ENCODE results near the gene OR6Q1.
A peak's percentile ranks its signal among the peaks of the same experiment; 100 is the strongest.

The OR6Q1 gene

DNA sequence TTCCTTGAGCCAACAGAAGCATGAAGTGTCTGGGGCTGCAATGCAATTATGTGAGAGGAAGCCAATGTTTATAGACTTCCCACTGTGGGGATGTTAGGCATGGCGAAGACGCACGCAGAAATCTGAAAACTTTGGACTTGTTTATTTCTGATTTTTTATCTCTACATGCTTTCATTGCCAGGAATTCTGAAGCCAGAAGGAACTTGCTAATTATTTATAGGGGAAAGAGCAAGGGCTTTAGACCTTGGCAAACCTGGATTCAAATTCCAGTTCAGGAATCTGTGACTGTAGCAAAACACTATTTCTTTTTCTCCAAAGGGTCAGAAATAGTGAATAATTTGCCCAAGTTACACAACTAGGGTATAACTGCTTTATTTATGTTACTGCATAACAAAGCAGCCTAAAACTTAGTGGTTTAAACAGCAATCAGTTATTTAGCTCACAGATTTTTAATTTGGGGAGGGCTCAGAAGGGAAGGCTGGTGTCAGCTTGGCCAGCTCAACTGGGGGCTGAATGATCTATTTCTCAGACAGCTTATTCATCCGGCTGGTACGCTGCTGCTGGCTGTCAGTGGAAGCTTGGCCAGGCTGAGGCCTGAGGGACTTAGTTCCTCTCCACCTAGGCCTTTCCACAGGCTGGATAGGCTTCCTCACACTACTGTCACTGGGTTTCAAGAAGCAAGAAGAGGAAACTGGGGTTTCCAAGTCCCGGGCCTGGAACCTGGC lies 1.9 kb upstream of the OR6Q1 start:
- Mint-ChIP-seq H3K4me1 (no peaks in the 10 kb centered on the region), H3K9me3 (peaks cover 0 to 3% of the 10 kb centered on the region in 2 donors), H3K4me3 (no peak overlapping the region), H3K27ac (no peak overlapping the region), H3K27me3 (peaks cover 7 to 19% of the 10 kb centered on the region in 2 donors), H3K36me3 (no peaks in the 10 kb centered on the region)
- ATAC-seq (replicated peaks) (no peak), DNase-seq (no peak)

DNA sequence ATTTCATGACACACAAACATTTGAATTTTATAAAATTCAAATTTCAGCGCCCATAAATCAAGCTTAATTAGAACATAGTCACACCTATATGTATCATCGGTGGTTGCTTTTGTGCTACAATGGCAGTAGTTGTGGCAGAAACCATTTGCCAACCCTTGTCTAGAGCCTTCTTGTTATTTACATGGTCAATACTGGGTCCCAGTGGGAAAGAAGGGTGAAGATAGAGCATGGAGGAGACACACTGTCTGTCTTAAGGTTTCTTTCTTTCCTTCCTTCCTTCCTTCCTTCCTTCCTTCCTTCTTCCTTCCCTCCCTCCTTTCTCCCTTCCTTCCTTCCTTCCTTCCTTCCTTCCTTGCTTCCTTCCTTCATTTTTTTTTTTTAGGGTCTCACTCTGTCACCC lies 3.7 kb downstream of the OR6Q1 start:
- H3K4me3 Mint-ChIP-seq: no peak overlapping the region
- H3K27me3 Mint-ChIP-seq: peaks cover 0 to 19% of the 10 kb centered on the region in 2 donors
- no peak overlapping the region for H3K27ac Mint-ChIP-seq
- H3K4me1 Mint-ChIP-seq: no peaks in the 10 kb centered on the region
- ATAC-seq (replicated peaks) (no peak), DNase-seq (no peak)
- H3K36me3 Mint-ChIP-seq: no peaks in the 10 kb centered on the region
- peaks cover 9 to 10% of the 10 kb centered on the region in 2 donors for H3K9me3 Mint-ChIP-seq

DNA sequence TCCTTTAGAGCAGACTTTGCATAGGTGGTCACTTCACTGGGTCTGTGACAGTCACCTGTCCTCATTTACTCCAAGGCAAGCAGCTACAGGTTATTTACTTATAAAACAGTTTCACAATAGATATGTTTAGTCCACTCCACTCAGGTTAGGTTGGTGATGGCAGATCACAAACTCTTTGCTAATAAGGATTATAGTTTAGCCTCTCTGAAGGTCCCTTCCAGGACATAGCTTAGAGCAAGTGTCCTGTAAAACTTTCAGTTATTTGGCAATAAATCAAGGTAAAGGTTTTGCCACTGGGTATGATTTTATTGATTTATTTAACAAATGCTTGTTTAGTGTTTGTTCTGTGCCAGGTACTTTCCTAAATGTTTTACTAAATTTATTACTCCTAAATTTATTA lies 8.8 kb downstream of the OR6Q1 start:
- no peak for DNase-seq
- Mint-ChIP-seq H3K27me3 (peaks cover 9 to 15% of the 10 kb centered on the region in 2 donors), H3K4me1 (no peaks in the 10 kb centered on the region), H3K27ac (no peak overlapping the region), H3K9me3 (peaks cover 8 to 12% of the 10 kb centered on the region in 2 donors), H3K36me3 (no peaks in the 10 kb centered on the region), H3K4me3 (no peak overlapping the region)
- no peak for ATAC-seq (replicated peaks)

DNA sequence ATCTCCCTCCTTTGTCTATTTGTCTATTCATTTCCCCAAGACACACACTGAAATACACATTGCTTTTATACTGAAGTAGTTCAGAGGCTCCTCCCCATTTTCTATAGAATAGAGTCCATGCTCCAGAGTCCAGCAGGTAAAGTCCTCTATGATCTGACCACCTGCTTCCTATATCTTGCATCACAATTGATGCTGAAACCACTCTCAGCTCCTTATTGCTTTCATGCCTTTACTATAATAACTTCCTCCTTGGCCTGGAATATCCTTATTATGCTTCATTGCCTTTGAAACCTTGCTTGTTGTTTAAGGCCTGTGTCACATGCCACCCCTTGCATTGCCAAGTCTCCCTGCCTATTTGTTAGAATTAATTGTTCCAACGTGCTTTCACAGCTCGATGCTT lies 12.6 kb downstream of the OR6Q1 start:
- Mint-ChIP-seq H3K4me1 (peaks cover 0 to 1% of the 10 kb centered on the region in 2 donors), H3K27ac (no peak overlapping the region), H3K36me3 (no peaks in the 10 kb centered on the region), H3K27me3 (peaks cover 15 to 28% of the 10 kb centered on the region in 2 donors), H3K9me3 (peaks cover 1 to 4% of the 10 kb centered on the region in 2 donors), H3K4me3 (no peak overlapping the region)
- ATAC-seq (replicated peaks) (no peak), DNase-seq (no peak)

DNA sequence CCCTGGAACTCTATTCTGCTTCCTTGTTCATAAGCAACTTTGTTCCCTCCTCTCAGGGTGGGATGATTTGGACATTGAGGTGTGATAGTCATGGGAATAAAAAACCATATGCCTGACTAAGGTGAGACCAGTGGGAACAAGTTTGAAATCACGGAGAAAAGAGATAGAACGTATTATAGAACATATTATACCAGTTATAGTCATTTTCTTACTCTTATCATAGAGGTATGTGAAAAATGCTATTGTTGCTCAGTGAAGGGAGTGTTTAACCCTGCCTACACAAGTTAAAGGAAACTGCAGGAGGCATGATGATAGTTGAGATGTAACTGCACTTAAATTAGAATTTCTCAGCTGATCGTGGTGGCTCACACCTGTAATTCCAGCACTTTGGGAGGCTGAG lies 15.5 kb downstream of the OR6Q1 start:
- H3K9me3 Mint-ChIP-seq: peaks cover under 1 to 3% of the 10 kb centered on the region in 2 donors
- no peak overlapping the region for H3K27ac Mint-ChIP-seq
- no peak for ATAC-seq (replicated peaks)
- H3K4me1 Mint-ChIP-seq: peaks cover 0 to 1% of the 10 kb centered on the region in 2 donors
- DNase-seq: no peak
- H3K27me3 Mint-ChIP-seq: peaks cover 7 to 20% of the 10 kb centered on the region in 2 donors
- no peak overlapping the region for H3K4me3 Mint-ChIP-seq
- no peaks in the 10 kb centered on the region for H3K36me3 Mint-ChIP-seq

DNA sequence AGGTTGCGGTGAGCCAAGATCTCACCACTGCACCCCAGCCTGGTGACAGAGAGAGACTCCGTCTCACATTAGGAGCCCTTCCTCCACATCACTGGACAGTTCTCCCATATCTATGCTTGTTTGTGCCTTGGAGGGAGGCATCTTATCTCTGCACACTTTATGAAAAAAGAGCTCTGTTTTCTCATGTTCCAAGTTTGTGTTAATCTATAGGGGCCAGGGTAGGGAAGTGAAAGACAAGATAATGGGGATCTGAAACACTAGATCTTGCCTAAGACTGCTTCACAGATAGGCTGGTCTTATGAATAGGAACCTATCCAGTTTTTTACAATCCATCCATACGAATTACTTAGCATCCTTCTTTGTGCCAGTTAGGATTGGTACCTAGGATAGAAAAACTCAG lies 17.1 kb downstream of the OR6Q1 start:
- ATAC-seq (replicated peaks) (peak; percentile 64 to 77), DNase-seq (no peak)
- H3K4me3 Mint-ChIP-seq: no peak overlapping the region
- no peaks in the 10 kb centered on the region for H3K9me3 Mint-ChIP-seq
- H3K27ac Mint-ChIP-seq: no peak overlapping the region
- peaks cover 7 to 17% of the 10 kb centered on the region in 2 donors for H3K27me3 Mint-ChIP-seq
- no peaks in the 10 kb centered on the region for H3K36me3 Mint-ChIP-seq
- H3K4me1 Mint-ChIP-seq: peaks cover 0 to 1% of the 10 kb centered on the region in 2 donors

DNA sequence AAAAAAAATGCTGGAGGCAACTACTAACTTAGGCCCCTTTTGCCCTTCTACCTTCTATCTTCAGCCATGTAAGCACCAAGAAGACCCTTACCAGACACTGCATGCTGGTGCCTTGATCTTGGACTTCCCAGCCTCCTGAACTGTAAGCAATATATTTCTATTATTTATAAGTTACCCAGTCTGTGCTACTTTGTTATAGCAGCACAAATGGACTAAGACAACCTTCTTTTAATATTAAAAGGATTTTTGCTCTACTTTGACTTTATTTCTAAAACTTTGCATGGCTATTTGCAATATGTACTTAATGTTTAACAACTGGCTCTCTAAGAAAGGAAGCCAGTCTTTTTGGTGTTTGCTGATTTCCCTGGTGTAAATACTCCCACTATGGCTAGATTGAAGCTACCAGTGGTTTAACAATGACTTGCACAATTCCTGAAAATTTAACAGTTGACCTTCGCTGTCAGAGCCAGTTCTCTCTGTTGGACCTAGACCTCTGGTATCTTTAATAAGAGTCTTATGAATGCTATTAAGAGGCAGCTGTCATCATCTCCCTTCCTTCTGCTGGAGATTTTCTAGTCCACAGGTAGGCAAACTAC lies 25.2 kb downstream of the OR6Q1 start:
- Mint-ChIP-seq H3K4me3 (no peak overlapping the region), H3K27ac (no peak overlapping the region), H3K36me3 (no peaks in the 10 kb centered on the region), H3K4me1 (no peaks in the 10 kb centered on the region), H3K27me3 (peaks cover 6 to 11% of the 10 kb centered on the region in 2 donors), H3K9me3 (no peaks in the 10 kb centered on the region)
- DNase-seq (no peak), ATAC-seq (replicated peaks) (no peak)

DNA sequence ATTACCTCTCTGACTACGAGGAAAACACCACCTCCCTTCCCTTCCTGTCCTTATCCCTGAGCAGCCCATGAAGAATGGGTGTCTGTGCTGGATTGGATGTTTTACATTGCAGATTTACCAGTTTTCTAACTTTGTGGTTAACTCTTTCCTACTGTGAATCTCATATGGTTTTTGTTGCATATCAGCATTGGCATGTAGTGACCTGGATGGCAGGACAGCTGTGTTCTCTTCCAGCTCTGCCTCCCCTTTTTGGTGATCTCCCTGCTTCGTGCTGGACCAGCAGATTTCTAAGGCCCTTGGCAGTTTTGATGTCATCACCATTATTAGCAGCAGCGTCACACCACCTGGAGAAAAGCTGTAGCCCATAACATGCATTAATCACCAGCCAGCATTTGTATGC lies 26.7 kb downstream of the OR6Q1 start:
- DNase-seq (no peak), ATAC-seq (replicated peaks) (no peak)
- no peak overlapping the region for H3K4me3 Mint-ChIP-seq
- H3K36me3 Mint-ChIP-seq: no peaks in the 10 kb centered on the region
- no peaks in the 10 kb centered on the region for H3K9me3 Mint-ChIP-seq
- H3K4me1 Mint-ChIP-seq: no peaks in the 10 kb centered on the region
- H3K27me3 Mint-ChIP-seq: peaks cover 6 to 14% of the 10 kb centered on the region in 2 donors
- H3K27ac Mint-ChIP-seq: no peak overlapping the region

DNA sequence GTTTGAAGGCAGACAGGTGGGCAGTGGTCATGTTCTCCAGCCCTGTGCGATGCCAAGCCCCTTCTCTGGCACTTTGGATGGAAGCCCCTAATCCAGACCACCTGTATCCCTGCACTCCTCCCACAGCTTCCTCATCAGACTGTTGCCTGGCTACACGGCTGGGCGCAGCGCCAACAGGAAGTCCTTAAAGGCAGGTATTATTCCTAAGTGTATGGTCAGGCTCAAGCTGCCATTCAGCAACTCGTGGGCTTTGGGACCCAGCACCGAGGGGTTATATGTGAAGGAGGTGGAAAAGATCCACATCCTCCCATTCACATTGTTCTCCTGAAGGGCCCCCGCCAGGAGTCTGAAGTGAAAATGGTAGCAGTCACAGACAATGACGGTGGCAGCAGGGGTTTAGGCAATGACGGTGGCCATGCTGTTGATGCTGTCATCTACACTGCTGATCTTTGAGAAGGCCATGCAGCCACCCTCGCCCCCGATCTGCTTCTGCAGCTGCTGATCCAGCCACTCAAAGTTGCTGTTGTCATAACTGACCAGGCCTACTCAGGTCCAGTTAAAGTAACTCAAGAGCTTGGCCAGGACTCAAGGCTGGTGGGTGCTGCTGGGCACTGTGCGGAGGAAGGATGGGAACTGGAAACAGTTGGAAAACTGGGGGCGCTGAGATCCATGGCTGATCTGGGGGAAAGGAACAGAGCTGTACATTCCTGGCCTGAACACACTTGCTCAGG lies 27.7 kb downstream of the OR6Q1 start:
- Mint-ChIP-seq H3K36me3 (no peaks in the 10 kb centered on the region), H3K9me3 (no peaks in the 10 kb centered on the region), H3K4me1 (no peaks in the 10 kb centered on the region), H3K4me3 (no peak overlapping the region), H3K27me3 (peaks cover 6 to 14% of the 10 kb centered on the region in 2 donors), H3K27ac (no peak overlapping the region)
- ATAC-seq (replicated peaks): no peak
- no peak for DNase-seq

DNA sequence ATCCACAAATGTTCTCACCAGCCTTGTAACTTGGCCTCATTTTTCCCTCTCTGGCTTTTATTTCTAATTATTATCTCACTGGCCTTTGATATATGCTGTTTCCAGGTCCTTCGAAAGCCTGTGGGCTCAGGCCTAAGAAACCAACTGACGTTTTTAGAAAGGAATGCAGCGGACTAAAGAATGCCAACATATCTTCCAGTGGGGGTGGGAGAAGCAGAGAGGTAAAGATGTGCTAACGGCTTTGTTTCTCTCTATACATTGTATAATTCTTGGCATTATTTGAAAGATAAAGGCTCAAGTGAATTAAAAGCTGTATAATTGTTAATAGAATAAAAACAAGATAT lies 28.2 kb downstream of the OR6Q1 start:
- no peak for ATAC-seq (replicated peaks)
- no peaks in the 10 kb centered on the region for H3K9me3 Mint-ChIP-seq

DNA sequence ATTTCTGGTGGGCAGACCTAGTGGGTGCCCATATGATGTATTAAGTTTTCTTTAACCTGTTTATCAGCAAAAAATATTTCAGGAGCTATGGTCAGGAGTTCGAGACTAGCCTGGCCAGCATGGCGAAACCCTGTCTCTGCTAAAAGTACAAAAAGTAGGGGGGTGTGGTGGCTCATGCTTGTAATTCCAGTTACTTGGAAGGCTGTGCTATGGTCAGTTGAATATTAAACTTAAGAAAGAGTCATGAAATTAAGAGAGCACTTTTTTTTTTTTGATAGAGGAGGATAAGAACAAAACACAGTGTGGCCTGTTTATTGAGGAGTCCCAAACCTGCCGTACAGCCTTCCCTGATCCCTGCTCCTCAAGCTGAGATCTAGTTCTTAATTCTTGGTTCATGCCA lies 29.8 kb downstream of the OR6Q1 start:
- Mint-ChIP-seq H3K27me3 (peaks cover 6 to 24% of the 10 kb centered on the region in 2 donors), H3K9me3 (no peaks in the 10 kb centered on the region), H3K4me1 (no peaks in the 10 kb centered on the region), H3K36me3 (no peaks in the 10 kb centered on the region), H3K4me3 (no peak overlapping the region), H3K27ac (no peak overlapping the region)
- no peak for ATAC-seq (replicated peaks)
- DNase-seq: no peak

More for the DNA sequence above, 28.2 kb downstream of the OR6Q1 start:
- no peaks in the 10 kb centered on the region for H3K36me3 Mint-ChIP-seq
- H3K27ac Mint-ChIP-seq: no peak overlapping the region
- H3K4me1 Mint-ChIP-seq: no peaks in the 10 kb centered on the region
- DNase-seq: no peak
- H3K27me3 Mint-ChIP-seq: peaks cover 6 to 14% of the 10 kb centered on the region in 2 donors
- H3K4me3 Mint-ChIP-seq: no peak overlapping the region

DNA sequence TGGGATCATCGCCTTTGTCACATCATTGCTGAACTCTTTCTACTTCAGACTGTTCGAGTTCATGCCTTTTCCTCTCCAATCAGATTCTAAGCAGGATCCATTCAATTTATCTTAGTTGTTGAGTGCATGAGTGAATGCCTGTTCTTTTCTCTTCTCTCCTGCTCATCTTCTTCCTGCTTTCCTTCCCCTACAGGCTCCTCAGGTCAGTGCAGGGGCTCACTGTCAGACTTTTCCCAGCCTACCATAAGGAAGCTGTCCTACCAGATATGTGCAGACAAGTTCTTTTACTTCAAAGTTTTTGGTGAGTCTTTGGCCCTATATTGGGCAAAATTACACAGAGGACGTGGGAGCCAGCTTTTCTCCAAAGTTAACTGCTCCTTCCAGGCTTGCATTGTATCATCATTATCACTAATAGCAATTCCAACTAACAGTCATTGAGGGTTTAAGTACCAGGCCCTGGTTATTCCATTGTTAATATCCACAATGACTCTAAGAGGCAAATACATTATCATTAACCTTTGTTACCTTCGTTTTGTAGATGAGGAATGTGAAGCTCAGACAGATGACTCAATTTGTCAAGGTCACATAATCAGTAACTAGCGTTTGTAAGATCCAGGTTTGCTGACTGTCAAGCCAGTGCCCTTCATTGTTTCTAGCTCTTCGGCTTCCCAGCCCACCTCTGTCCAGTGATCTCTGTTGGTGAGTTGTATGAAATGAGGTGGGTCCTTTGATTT lies 30.4 kb downstream of the OR6Q1 start:
- no peaks in the 10 kb centered on the region for H3K36me3 Mint-ChIP-seq
- no peak for ATAC-seq (replicated peaks)
- DNase-seq: no peak
- no peak overlapping the region for H3K4me3 Mint-ChIP-seq
- no peaks in the 10 kb centered on the region for H3K4me1 Mint-ChIP-seq
- peaks cover 6 to 26% of the 10 kb centered on the region in 2 donors for H3K27me3 Mint-ChIP-seq
- H3K9me3 Mint-ChIP-seq: no peaks in the 10 kb centered on the region
- no peak overlapping the region for H3K27ac Mint-ChIP-seq

DNA sequence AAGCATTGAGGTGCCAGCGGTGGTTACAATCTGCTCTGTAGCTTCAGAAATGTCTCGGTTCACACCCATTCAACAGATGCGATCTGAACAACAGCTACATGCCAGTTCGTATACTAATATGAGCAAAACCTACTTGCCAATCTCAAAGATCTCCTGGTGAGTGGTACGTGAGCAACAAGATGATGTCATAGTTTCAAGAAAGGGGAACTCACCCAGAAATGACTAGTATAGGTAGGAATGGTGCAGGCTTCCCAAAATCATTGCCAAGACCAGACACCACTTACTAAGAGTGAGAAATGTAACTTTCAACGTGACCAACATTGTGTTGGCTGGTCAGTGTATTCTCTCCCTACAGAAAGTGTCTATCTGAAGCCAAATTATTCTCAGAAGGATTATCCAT lies 31.1 kb downstream of the OR6Q1 start:
- H3K4me1 Mint-ChIP-seq: no peaks in the 10 kb centered on the region
- ATAC-seq (replicated peaks): peak in 1 of 2 donors; percentile 27
- H3K27ac Mint-ChIP-seq: no peak overlapping the region
- H3K4me3 Mint-ChIP-seq: no peak overlapping the region
- no peaks in the 10 kb centered on the region for H3K36me3 Mint-ChIP-seq
- peaks cover 6 to 27% of the 10 kb centered on the region in 2 donors for H3K27me3 Mint-ChIP-seq
- DNase-seq: no peak
- H3K9me3 Mint-ChIP-seq: no peaks in the 10 kb centered on the region

DNA sequence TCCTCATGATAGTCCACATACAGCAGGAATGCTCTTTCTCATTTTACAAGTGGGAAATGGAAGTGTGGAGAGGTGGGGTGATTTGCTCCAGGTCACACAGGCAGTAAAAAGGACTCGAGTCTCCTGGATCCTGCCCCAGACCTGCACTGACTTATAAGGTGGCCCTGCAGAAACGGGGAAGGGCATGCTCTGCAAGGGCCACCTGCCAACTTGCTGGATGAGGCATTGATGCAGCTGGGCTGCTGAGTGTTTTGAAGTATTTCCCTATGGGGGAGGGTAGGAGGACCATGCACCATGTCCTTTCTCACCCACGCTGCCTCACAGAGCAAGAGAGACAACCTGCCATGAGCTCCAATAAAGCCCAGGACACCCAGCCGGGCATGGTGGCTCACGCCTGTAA lies 36.9 kb downstream of the OR6Q1 start:
- ATAC-seq (replicated peaks) (no peak), DNase-seq (no peak)
- Mint-ChIP-seq H3K4me3 (no peak overlapping the region), H3K4me1 (no peaks in the 10 kb centered on the region), H3K27ac (no peak overlapping the region), H3K27me3 (peaks cover 0 to 17% of the 10 kb centered on the region in 2 donors), H3K9me3 (peaks cover 3 to 4% of the 10 kb centered on the region in 2 donors), H3K36me3 (no peaks in the 10 kb centered on the region)
